ENCODE data around the gene S100A2.

The S100A2 gene

DNA sequence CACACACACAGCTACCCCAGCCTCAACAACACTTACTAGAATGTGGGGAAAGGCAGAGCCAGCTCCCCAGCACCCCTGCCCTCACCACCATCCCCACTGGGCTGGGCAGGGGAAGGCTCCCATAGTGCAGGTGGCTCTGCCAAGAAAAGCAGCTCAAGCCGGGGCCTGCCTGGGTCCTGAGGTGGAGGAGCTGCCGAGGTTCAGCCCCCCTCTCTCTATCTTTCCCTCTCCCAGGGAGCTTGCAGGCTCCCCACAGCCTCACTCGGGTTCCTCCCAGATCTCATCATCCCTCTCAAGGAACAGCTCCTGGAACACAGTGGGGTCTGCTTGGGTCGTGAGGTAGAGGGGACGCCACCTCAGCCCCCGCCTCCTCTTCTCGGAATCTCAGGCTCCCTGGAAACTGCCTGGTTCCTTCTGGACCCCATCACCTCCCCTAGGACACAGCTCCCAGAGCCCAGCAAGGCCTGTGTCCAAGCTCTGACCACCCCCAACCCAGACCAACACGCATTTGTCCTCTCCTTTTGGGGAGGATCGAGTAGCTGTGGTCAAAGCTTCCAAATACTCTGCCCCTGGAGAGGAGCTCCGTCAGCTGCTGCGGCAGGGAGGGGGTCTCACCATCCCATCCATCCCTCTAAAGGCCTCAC lies 46.6 kb upstream of the S100A2 start:
- in situ Hi-C loops (cut with MboI; ENCODE audit: low sequenced_read_pairs, unreplicated experiment) = no loop called here
- TF ChIP-seq, protein P1, sequence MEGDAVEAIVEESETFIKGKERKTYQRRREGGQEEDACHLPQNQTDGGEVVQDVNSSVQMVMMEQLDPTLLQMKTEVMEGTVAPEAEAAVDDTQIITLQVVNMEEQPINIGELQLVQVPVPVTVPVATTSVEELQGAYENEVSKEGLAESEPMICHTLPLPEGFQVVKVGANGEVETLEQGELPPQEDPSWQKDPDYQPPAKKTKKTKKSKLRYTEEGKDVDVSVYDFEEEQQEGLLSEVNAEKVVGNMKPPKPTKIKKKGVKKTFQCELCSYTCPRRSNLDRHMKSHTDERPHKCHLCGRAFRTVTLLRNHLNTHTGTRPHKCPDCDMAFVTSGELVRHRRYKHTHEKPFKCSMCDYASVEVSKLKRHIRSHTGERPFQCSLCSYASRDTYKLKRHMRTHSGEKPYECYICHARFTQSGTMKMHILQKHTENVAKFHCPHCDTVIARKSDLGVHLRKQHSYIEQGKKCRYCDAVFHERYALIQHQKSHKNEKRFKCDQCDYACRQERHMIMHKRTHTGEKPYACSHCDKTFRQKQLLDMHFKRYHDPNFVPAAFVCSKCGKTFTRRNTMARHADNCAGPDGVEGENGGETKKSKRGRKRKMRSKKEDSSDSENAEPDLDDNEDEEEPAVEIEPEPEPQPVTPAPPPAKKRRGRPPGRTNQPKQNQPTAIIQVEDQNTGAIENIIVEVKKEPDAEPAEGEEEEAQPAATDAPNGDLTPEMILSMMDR (IDR thresholded peaks at IDR 0.05; ENCODE audit: borderline replicate concordance, control extremely low read depth, extremely low read depth, insufficient read depth, missing control alignments) = no peak
- DNase-seq (ENCODE audit: low spot score) = peak; percentile 26

DNA sequence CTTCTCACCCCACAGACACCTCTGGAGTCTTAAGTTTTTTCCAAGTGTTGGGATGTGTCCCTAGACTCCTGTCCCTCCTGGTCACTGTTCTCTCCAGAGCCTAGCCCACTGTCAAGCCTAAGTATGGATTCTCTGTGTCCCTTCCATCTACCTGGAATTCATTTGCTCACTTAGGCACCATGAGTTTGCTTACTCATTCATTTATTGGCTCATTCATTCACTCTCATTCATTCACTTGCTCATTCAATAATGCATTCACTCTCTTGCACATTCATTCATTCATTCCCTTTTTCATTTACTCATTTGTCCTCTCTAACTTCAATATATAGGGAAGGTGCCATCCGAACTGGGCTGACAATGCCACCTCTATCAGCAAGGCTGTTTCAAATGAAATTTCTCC lies 45.7 kb upstream of the S100A2 start:
- TF ChIP-seq, protein P1 (IDR thresholded peaks at IDR 0.05; ENCODE audit: borderline replicate concordance, control extremely low read depth, extremely low read depth, insufficient read depth, missing control alignments) = no peak
- no peak for DNase-seq (ENCODE audit: low spot score)
- in situ Hi-C loops (cut with MboI; ENCODE audit: low sequenced_read_pairs, unreplicated experiment) = no loop called here

DNA sequence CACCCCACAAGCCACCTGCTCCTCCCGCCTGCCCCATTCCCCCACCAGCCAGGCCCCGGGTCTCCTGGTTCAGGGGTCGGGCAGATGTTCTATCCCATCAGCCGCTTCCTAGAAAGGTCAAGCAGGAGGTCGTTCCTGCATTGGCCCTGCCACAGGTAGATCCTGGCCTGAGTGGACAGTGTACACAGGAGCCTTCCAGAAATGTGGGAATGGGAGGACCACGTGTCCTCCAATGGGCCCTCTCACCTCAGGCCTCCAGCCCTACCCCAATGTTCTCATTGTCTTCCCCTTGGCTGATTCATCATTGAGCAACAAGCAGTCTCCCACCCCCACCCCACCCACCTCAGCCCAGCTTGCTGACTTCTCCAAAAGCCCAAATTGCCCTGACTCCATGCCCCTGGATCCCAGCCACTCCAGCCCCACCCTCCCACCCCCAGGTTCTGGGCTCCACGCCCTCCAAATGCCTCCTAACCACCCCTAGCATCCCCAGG lies 45.2 kb upstream of the S100A2 start:
- TF ChIP-seq, protein P1 (IDR thresholded peaks at IDR 0.05; ENCODE audit: borderline replicate concordance, control extremely low read depth, extremely low read depth, insufficient read depth, missing control alignments) = no peak
- peak; percentile 24 for DNase-seq (ENCODE audit: low spot score)
- in situ Hi-C loops (cut with MboI; ENCODE audit: low sequenced_read_pairs, unreplicated experiment) = no loop called here

DNA sequence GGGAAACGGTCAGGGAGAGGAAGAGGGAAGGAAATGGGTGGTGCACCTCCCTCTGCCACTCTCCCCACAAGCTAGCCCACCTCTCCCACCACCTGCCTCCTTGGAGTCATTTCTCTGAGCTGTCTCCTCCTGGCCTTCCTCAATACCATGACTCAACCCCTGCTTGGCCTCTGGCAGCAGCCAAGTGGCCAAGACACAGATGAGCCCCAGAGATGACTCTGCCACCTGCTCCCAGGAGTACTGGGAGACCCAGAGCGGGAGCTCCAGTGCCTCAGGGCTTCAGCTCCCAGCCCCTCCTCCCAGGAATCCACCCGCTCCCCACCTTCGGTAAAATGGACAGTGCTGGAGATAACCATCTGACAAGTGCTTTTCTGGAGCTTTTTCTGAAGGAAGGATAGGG lies 44.7 kb upstream of the S100A2 start:
- TF ChIP-seq, protein P1 (IDR thresholded peaks at IDR 0.05; ENCODE audit: borderline replicate concordance, control extremely low read depth, extremely low read depth, insufficient read depth, missing control alignments) = no peak
- in situ Hi-C loops (cut with MboI; ENCODE audit: low sequenced_read_pairs, unreplicated experiment) = no loop called here
- peak; percentile 24 for DNase-seq (ENCODE audit: low spot score)

DNA sequence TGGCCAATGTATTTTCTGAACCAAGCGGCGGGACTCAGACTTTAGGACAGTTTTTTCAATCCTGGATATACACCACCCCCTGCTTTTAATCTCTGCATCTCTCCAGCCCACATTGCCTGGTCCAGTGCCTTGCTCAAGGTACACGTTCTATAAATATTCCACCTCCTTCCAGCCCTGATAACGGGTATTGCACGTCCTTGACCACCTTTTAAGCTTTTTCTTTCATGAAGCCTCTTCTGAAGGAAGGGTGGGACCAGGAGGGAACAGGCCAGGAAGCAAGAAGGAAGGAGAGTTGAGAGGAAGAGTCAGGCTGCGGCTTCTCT lies 43.9 kb upstream of the S100A2 start:
- in situ Hi-C loops (cut with MboI; ENCODE audit: low sequenced_read_pairs, unreplicated experiment) = no loop called here
- no peak for DNase-seq (ENCODE audit: low spot score)
- TF ChIP-seq, protein P1 (IDR thresholded peaks at IDR 0.05; ENCODE audit: borderline replicate concordance, control extremely low read depth, extremely low read depth, insufficient read depth, missing control alignments) = no peak

DNA sequence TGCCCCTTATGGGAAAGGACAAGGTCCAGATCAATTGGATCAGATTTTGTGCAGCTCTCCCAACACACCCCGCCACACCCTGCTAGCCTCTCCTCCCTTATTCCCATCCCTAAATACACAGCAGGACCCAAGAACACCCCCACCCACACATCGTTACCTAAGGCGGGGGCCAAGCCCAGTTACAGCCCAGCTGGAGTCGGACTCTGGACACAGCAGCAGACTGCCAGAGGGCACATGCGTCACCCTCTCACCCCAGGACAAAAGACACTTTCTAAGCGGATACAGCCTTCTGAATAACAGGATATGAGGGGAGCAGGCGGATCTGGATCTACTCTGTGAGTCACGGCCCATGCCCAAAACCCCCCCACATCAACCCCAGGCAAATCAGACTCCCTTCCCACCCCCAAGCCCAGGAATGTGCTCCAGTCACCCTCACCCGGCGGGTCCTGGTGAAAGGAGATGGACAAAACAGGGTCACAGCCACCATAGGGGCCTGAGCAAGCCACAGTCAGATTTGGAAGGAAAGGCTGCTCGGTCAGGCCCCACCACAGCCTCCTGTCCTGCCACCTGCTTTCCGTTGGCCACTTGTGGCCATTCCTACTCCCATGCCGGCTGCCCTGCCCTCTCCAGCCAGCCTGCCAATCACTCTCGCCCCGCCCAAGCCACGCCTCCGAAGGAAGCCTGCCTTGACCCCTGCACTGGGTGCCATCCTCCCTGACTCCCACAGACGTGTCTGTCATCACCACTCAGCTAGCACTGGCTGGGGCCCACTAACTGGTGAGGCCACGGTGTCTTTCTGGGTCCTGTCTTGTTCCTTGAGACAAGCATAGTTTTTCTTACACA lies 43.3 kb upstream of the S100A2 start:
- TF ChIP-seq, protein P1 (IDR thresholded peaks at IDR 0.05; ENCODE audit: borderline replicate concordance, control extremely low read depth, extremely low read depth, insufficient read depth, missing control alignments) = no peak
- in situ Hi-C loops (cut with MboI; ENCODE audit: low sequenced_read_pairs, unreplicated experiment) = no loop called here
- no peak for DNase-seq (ENCODE audit: low spot score)
